Natural killer cell (primary cell): ENCODE measurements around the gene IFNL2. TPM values are rescaled to one million over a fixed set of nuclear protein-coding genes. Genes with fewer than 3 reads are reported as not detected.

Experiments
- ATAC-seq, 3 donors: fragments of 150-1000 bp in 2 of 3; fragments of 200-7000 bp in 1 of 3; cut with Tn5 transposase; 1 replicate in 1 of 3; 2 replicates in 2 of 3; pipeline ENCODE4 v1.10.0; 2021; ENCODE audit warnings: mild to moderate bottlenecking in 2 of 3, moderate library complexity in 2 of 3
- DNase-seq, 2 donors: peaks; one replicate each; pipeline versions ENCODE4 v3.0.0 to v3.0.0-alpha.2; 2013 to 2021; ENCODE audit warnings: mixed read lengths in 1 of 2
- H3K27ac ChIP-seq: one replicate; pipeline ENCODE4 v1.5.1; 2013; ENCODE audit warnings: mild to moderate bottlenecking, low read length
- H3K27me3 ChIP-seq: one replicate; pipeline ENCODE4 v1.6.1; 2013; ENCODE audit warnings: low read length; ENCODE audit not compliant: control insufficient read depth, insufficient read depth
- H3K36me3 ChIP-seq: one replicate; pipeline ENCODE4 v1.6.1; 2013; ENCODE audit warnings: low read length; ENCODE audit not compliant: control insufficient read depth, insufficient read depth
- H3K4me1 ChIP-seq: one replicate; pipeline ENCODE4 v1.6.1; 2013; ENCODE audit warnings: low read length; ENCODE audit not compliant: control insufficient read depth, insufficient read depth
- H3K4me3 ChIP-seq: one replicate; pipeline ENCODE4 v1.5.1; 2013; ENCODE audit warnings: low read length
- H3K9me3 ChIP-seq: one replicate; pipeline ENCODE4 v1.6.1; 2013; ENCODE audit warnings: low read length; ENCODE audit not compliant: control insufficient read depth, insufficient read depth
- H3K27ac Mint-ChIP-seq, 2 donors: one replicate each; pipeline ENCODE4 v1.8.0; 2022; ENCODE audit warnings: mild to moderate bottlenecking in 2 of 2, mixed read lengths in 2 of 2, moderate library complexity in 1 of 2
- H3K27me3 Mint-ChIP-seq, 2 donors: one replicate each; pipeline ENCODE4 v1.8.0; 2022; ENCODE audit warnings: low read depth in 2 of 2, mixed read lengths in 2 of 2
- H3K36me3 Mint-ChIP-seq: one replicate; pipeline ENCODE4 v1.8.0; 2022; ENCODE audit warnings: mixed read lengths
- H3K4me1 Mint-ChIP-seq, 2 donors: one replicate each; pipeline ENCODE4 v1.8.0; 2022; ENCODE audit warnings: mixed read lengths in 2 of 2
- H3K4me3 Mint-ChIP-seq: one replicate; pipeline ENCODE4 v1.8.0; 2022; ENCODE audit warnings: mild to moderate bottlenecking, moderate library complexity, mixed read lengths
- H3K9me3 Mint-ChIP-seq, 2 donors: one replicate each; pipeline ENCODE4 v1.8.0; 2022; ENCODE audit warnings: mixed read lengths in 2 of 2
- CTCF ChIP-seq: fragments of 200-600 bp; IDR thresholded peaks from one replicate; pipeline ENCODE4 v1.8.0; 2022; ENCODE audit warnings: antibody characterized with exemption
- WGBS: methylation state at CpG from one replicate; pipeline ENCODE4 v1.1.7; 2013; ENCODE audit warnings: missing lambda C conversion rate; ENCODE audit not compliant: insufficient coverage; 5-methylcytosine and 5-hydroxymethylcytosine counted together
- intact Hi-C: fragments of 100-400 bp; cut with micrococcal nuclease; formaldehyde crosslinking; loops from one replicate; pipeline ENCODE4 v1.14.2; 2022
- total RNA-seq, 4 donors: library from RNA; stranded (reverse); fragments of 120-200 nt in 1 of 4; gene quantifications; one replicate each; pipeline versions ENCODE4 v1.2.3 to v1.2.4, GENCODE V29; 2013 to 2022

The IFNL2 gene
- total RNA-seq, 3 donors from 2014 or later (not counting 1 experiment from before 2014, with no cell fraction given), result not detected

GRCh38 chr19:39301021-39301420, 32.8 kb downstream of the IFNL2 start:
- H3K36me3 Mint-ChIP-seq, result no peaks in the 10 kb centered on the region
- H3K27me3 Mint-ChIP-seq, result no peaks in the 10 kb centered on the region
- peak overlapping the region in 1 of 2 donors; percentile 80 for H3K27ac Mint-ChIP-seq
- Histone ChIP-seq H3K9me3 (no peaks in the 10 kb centered on the region), H3K27ac (no peak overlapping the region), H3K36me3 (no peaks in the 10 kb centered on the region), H3K4me1 (peaks cover 43% of the 10 kb centered on the region), H3K4me3 (no peak overlapping the region), H3K27me3 (no peaks in the 10 kb centered on the region)
- intact Hi-C loops, result no loop called here
- H3K4me1 Mint-ChIP-seq, result peaks cover 38 to 53% of the 10 kb centered on the region in 2 donors
- ATAC-seq, result no peak
- no peak for TF ChIP-seq CTCF
- H3K9me3 Mint-ChIP-seq, result no peaks in the 10 kb centered on the region
- 83% methylated on average over 3 of the region's 4 CpGs for WGBS
- no peak for DNase-seq
- no peak overlapping the region for H3K4me3 Mint-ChIP-seq

GRCh38 chr19:39301562-39301961, 33.4 kb downstream of the IFNL2 start:
- no peaks in the 10 kb centered on the region for H3K9me3 ChIP-seq
- no peak overlapping the region for H3K27ac ChIP-seq
- 100% methylated on average over 1 of the region's 3 CpGs for WGBS
- Mint-ChIP-seq H3K9me3 (no peaks in the 10 kb centered on the region), H3K27ac (no peak overlapping the region), H3K4me1 (peaks cover 34 to 48% of the 10 kb centered on the region in 2 donors), H3K36me3 (peaks cover 4% of the 10 kb centered on the region), H3K4me3 (no peak overlapping the region), H3K27me3 (no peaks in the 10 kb centered on the region)
- H3K36me3 ChIP-seq, result no peaks in the 10 kb centered on the region
- DNase-seq (no peak), ATAC-seq (no peak)
- H3K4me3 ChIP-seq, result no peak overlapping the region
- no peaks in the 10 kb centered on the region for H3K27me3 ChIP-seq
- no peak for TF ChIP-seq CTCF
- intact Hi-C loops, result no loop called here
- peaks cover 37% of the 10 kb centered on the region for H3K4me1 ChIP-seq

DNA sequence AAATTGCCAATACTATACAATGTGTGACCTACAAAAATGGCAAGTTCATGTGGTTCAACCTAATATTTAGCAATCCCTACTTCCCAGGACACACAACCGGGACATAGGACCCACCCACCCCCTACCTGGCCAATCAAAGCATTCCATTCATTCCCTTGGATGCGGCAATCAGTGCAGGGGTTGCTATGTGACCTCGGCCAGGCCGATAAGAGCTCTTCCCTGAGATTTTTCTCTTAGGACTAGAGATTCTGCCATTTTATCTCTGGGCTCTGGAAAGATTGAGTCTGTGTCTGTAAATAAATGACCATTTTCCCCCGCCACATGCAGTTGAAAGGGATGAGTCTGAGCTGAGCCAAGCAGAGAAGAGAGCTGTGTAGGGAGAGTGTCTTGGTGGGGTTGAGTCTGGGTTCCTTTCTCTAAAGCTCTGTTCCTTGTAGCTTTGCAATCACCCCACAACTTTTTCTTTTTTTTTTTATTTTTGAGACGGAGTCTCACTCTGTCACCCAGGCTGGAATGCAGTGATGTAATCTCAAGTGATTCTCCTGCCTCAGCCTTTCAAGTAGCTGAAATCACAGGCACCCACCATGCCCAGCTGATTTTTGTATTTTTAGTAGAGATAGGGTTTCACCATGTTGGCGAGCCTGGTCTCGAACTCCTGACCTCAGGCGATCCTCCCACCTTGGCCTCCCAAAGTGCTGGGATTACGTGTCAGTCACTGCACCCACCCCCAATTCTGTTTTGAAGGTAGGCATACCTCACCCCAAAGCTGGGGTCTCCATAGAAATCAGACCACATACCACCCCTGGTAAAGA, 35.4 kb downstream of the IFNL2 start:
- Mint-ChIP-seq H3K27me3 (no peaks in the 10 kb centered on the region), H3K9me3 (no peaks in the 10 kb centered on the region), H3K4me3 (no peak overlapping the region), H3K27ac (no peak overlapping the region), H3K36me3 (peaks cover 9% of the 10 kb centered on the region), H3K4me1 (peaks cover 20 to 34% of the 10 kb centered on the region in 2 donors)
- TF ChIP-seq CTCF, result no peak
- H3K27ac ChIP-seq, result no peak overlapping the region
- DNase-seq (no peak), ATAC-seq (no peak)
- peaks cover 17% of the 10 kb centered on the region for H3K4me1 ChIP-seq
- WGBS, result 96% methylated on average over 10 of the region's 10 CpGs
- H3K27me3 ChIP-seq, result no peaks in the 10 kb centered on the region
- no peak overlapping the region for H3K4me3 ChIP-seq
- H3K36me3 ChIP-seq, result peaks cover 4% of the 10 kb centered on the region
- H3K9me3 ChIP-seq, result no peaks in the 10 kb centered on the region
- intact Hi-C loops, result no loop called here

DNA sequence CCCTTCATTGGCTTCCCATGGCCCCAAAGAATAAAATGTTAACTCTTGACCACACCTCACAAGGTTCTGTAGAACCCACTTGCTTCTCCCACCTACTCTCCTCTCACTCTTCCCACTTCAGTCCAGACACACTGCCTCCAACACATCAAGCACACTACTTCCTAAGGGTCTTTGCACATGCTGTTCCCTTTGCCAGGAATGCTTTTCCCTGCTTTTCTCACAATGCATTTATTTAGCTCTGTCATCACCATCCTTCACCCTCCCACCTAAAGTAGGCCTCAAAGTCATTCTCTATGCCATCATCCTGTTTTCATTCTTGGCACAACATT, 36.0 kb downstream of the IFNL2 start:
- Mint-ChIP-seq H3K36me3 (peaks cover 9% of the 10 kb centered on the region), H3K9me3 (no peaks in the 10 kb centered on the region), H3K27ac (no peak overlapping the region), H3K4me1 (peaks cover 17 to 35% of the 10 kb centered on the region in 2 donors), H3K27me3 (no peaks in the 10 kb centered on the region), H3K4me3 (no peak overlapping the region)
- Histone ChIP-seq H3K36me3 (peaks cover 4% of the 10 kb centered on the region), H3K4me1 (peaks cover 11% of the 10 kb centered on the region), H3K27ac (no peak overlapping the region), H3K9me3 (no peaks in the 10 kb centered on the region), H3K4me3 (no peak overlapping the region), H3K27me3 (no peaks in the 10 kb centered on the region)
- intact Hi-C loops, result no loop called here
- no peak for TF ChIP-seq CTCF
- DNase-seq (no peak), ATAC-seq (no peak)
